ENCODE measurements around the gene IGSF21. TPM values are rescaled to one million over a fixed set of nuclear protein-coding genes. Genes with fewer than 3 reads are reported as not detected.

The IGSF21 gene
- total RNA-seq, 3 donors from 2014 or later (not counting 1 experiment from before 2014, with no cell fraction given): not detected

DNA sequence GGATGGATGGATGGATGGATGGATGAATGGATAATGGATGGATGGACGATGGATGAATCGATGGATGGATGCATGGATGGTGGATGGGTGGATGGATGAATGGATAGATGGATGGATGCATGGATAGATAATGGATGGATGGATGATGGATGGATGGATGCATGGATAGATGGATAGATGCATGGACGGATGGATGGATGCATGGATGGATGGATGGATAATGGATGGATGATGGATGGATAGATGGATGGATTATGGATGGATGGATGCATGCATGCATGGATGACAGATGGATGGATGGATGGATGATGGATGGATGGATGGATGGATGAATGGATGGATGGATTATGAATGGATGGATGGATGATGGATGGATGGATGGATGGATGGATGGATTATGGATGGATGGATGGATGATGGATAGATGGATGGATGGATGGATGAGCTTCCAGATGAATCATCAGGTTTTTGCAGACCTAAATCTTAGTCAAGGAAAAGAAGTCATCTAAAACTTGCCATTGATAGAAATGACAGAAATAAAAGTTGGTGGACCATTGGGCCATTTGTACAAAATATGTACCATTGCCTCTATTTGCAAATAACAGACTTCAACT is 197.7 kb downstream of the IGSF21 start:
- Mint-ChIP-seq H3K36me3 (no peaks in the 10 kb centered on the region), H3K4me3 (no peak overlapping the region), H3K9me3 (no peaks in the 10 kb centered on the region), H3K27me3 (ENCODE audit: low read depth in 2 of 2) (no peaks in the 10 kb centered on the region), H3K4me1 (no peaks in the 10 kb centered on the region), H3K27ac (no peak overlapping the region)
- ATAC-seq (no peak), DNase-seq (no peak)
- TF ChIP-seq, protein P1, sequence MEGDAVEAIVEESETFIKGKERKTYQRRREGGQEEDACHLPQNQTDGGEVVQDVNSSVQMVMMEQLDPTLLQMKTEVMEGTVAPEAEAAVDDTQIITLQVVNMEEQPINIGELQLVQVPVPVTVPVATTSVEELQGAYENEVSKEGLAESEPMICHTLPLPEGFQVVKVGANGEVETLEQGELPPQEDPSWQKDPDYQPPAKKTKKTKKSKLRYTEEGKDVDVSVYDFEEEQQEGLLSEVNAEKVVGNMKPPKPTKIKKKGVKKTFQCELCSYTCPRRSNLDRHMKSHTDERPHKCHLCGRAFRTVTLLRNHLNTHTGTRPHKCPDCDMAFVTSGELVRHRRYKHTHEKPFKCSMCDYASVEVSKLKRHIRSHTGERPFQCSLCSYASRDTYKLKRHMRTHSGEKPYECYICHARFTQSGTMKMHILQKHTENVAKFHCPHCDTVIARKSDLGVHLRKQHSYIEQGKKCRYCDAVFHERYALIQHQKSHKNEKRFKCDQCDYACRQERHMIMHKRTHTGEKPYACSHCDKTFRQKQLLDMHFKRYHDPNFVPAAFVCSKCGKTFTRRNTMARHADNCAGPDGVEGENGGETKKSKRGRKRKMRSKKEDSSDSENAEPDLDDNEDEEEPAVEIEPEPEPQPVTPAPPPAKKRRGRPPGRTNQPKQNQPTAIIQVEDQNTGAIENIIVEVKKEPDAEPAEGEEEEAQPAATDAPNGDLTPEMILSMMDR (IDR thresholded peaks at IDR 0.05): no peak
- Histone ChIP-seq H3K4me3 (ENCODE audit: low read length) (no peak overlapping the region), H3K9me3 (ENCODE audit: control insufficient read depth, insufficient read depth, low read length) (no peaks in the 10 kb centered on the region), H3K36me3 (ENCODE audit: control insufficient read depth, insufficient read depth, low read length) (no peaks in the 10 kb centered on the region), H3K4me1 (ENCODE audit: control insufficient read depth, insufficient read depth, low read length) (no peaks in the 10 kb centered on the region), H3K27ac (ENCODE audit: low read length) (no peak overlapping the region), H3K27me3 (ENCODE audit: control insufficient read depth, insufficient read depth, low read length) (no peaks in the 10 kb centered on the region)
- 88% methylated on average over 3 of the region's 3 CpGs for WGBS (ENCODE audit: insufficient coverage)
- intact Hi-C loops (cut with micrococcal nuclease): no loop called here

DNA sequence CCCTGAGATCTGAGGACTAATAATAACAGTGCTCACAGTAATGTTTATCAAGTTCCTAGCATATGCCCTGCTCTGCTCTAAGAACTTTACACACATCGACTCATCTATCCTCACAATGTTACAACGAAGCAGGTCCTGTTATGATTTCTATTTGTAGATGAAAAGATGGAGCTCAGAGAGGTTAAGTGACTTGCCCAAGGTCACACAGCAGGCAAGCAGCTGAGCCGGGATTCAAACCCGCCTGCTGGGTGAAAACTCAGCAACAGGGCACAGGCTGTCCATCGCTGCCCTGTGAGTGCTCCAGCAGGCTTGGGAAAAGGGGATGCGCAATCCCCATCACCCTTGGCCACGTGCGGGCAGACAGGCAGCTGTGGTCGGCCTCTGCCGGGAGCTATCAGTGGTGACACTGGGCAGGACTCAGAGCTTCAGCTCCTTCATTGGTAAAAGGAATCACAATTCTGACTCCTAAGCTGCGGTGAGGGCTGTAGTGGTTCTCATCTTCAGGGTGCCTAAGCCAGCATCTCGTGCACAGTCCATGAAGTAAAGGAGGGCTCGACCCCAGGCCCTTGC is 199.8 kb downstream of the IGSF21 start:
- H3K4me3 Mint-ChIP-seq: no peak overlapping the region
- no peaks in the 10 kb centered on the region for H3K4me1 Mint-ChIP-seq
- Histone ChIP-seq H3K36me3 (ENCODE audit: control insufficient read depth, insufficient read depth, low read length) (no peaks in the 10 kb centered on the region), H3K9me3 (ENCODE audit: control insufficient read depth, insufficient read depth, low read length) (no peaks in the 10 kb centered on the region), H3K4me3 (ENCODE audit: low read length) (no peak overlapping the region), H3K27me3 (ENCODE audit: control insufficient read depth, insufficient read depth, low read length) (no peaks in the 10 kb centered on the region), H3K4me1 (ENCODE audit: control insufficient read depth, insufficient read depth, low read length) (no peaks in the 10 kb centered on the region), H3K27ac (ENCODE audit: low read length) (no peak overlapping the region)
- TF ChIP-seq, protein P1 (IDR thresholded peaks at IDR 0.05): no peak
- ATAC-seq (no peak), DNase-seq (no peak)
- H3K9me3 Mint-ChIP-seq: no peaks in the 10 kb centered on the region
- WGBS (ENCODE audit: insufficient coverage): 87% methylated on average over 11 of the region's 13 CpGs
- H3K27me3 Mint-ChIP-seq (ENCODE audit: low read depth in 2 of 2): peaks cover 3 to 10% of the 10 kb centered on the region in 2 donors
- intact Hi-C loops (cut with micrococcal nuclease): no loop called here
- H3K27ac Mint-ChIP-seq: no peak overlapping the region
- H3K36me3 Mint-ChIP-seq: no peaks in the 10 kb centered on the region

DNA sequence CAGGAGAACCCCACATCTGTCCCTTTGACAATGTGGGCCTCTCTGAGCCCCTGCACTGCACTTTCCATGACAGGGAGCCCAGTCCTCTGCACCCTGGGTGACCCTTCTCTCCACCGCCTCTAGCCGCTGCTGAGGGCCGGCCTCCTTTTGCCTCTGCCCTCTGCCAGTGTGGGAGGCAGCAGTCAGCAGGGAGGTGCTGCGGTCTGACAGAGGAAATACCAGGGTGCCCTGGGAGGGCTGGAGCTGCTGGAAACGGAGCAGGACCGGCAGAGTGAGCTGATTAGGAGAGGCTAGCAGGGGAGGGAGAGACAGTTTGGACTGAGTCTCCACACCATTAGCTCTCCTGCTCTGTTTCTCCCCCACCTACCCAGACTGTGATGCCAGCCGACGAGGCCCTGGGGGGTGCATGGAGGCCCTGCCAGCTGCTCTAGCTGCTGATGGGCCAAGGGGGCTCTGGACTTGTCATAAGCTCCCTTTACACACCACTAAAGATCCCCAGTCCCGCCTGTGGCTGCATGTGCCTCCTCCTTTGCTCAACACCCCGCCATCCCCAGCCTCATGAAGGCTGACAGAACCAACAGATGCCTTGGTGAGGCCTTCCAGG is 202.1 kb downstream of the IGSF21 start:
- ATAC-seq: no peak

More for the DNA sequence above, 202.1 kb downstream of the IGSF21 start:
- no peaks in the 10 kb centered on the region for H3K36me3 Mint-ChIP-seq
- H3K4me1 ChIP-seq (ENCODE audit: control insufficient read depth, insufficient read depth, low read length): no peaks in the 10 kb centered on the region
- no peak overlapping the region for H3K4me3 ChIP-seq (ENCODE audit: low read length)
- no peaks in the 10 kb centered on the region for H3K9me3 ChIP-seq (ENCODE audit: control insufficient read depth, insufficient read depth, low read length)
- H3K27ac ChIP-seq (ENCODE audit: low read length): no peak overlapping the region
- H3K4me3 Mint-ChIP-seq: no peak overlapping the region
- no peak overlapping the region for H3K27ac Mint-ChIP-seq
- no peaks in the 10 kb centered on the region for H3K27me3 ChIP-seq (ENCODE audit: control insufficient read depth, insufficient read depth, low read length)
- H3K4me1 Mint-ChIP-seq: no peaks in the 10 kb centered on the region
- no peaks in the 10 kb centered on the region for H3K36me3 ChIP-seq (ENCODE audit: control insufficient read depth, insufficient read depth, low read length)
- no peaks in the 10 kb centered on the region for H3K9me3 Mint-ChIP-seq
- TF ChIP-seq, protein P1 (IDR thresholded peaks at IDR 0.05): no peak
- intact Hi-C loops (cut with micrococcal nuclease): no loop called here
- no peak for DNase-seq
- 73% methylated on average over 9 of the region's 10 CpGs for WGBS (ENCODE audit: insufficient coverage)
- H3K27me3 Mint-ChIP-seq (ENCODE audit: low read depth in 2 of 2): peaks cover 3 to 10% of the 10 kb centered on the region in 2 donors
